Measurements from ENCODE around the gene SERPINE2. TPM values are rescaled to one million over a fixed set of nuclear protein-coding genes. Genes with fewer than 3 reads are reported as not detected.
A peak's percentile ranks its signal among the peaks of the same experiment; 100 is the strongest.

Gene SERPINE2
- total RNA-seq, 1 donor from 2014 or later = 5.6 TPM

DNA sequence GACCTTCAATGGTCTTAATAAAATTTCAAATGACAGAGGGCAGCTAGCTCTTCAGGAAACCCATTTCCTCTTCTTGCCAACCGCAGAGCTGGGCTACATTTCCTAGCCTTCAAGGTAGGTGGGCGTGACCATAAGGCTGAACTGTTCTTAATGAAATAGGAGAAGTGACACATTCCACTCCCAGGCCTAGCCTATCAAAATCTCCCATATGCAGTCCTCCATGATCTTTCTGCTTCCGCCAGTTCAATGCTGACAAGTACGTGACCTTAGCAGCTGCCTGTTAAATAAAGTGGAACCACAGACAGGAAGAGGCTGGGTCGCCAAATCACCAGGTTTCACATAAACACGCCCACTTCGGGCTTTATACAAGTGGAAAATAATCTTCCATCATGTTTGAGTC is 13.2 kb downstream of the SERPINE2 start:
- ATAC-seq (peak; percentile 68 to 89), DNase-seq (no peak)
- TF ChIP-seq CTCF (IDR thresholded peaks at IDR 0.05) = no peak
- Histone ChIP-seq H3K27ac (no peak overlapping the region), H3K4me3 (no peak overlapping the region), H3K4me1 (no peaks in the 10 kb centered on the region), H3K36me3 (no peaks in the 10 kb centered on the region), H3K27me3 (ENCODE audit: low read depth) (peaks cover 4% of the 10 kb centered on the region), H3K9me3 (no peaks in the 10 kb centered on the region)
- intact Hi-C loops (cut with DNase I) = no loop called here

- no peak for ATAC-seq
- no peaks in the 10 kb centered on the region for H3K36me3 ChIP-seq
- no peak overlapping the region for H3K4me3 ChIP-seq
- H3K4me1 ChIP-seq = no peaks in the 10 kb centered on the region
- no peak for DNase-seq
- no peaks in the 10 kb centered on the region for H3K9me3 ChIP-seq
- H3K27me3 ChIP-seq (ENCODE audit: low read depth) = no peaks in the 10 kb centered on the region
- TF ChIP-seq CTCF (IDR thresholded peaks at IDR 0.05) = no peak
- H3K27ac ChIP-seq = no peak overlapping the region
- intact Hi-C loops (cut with DNase I) = no loop called here
These were observed 14.8 kb downstream of the SERPINE2 start for GRCh38 chr2:224024270-224024669.

- ATAC-seq (no peak), DNase-seq (no peak)
- Histone ChIP-seq H3K27ac (no peak overlapping the region), H3K4me1 (no peaks in the 10 kb centered on the region), H3K4me3 (no peak overlapping the region), H3K9me3 (no peaks in the 10 kb centered on the region), H3K36me3 (no peaks in the 10 kb centered on the region), H3K27me3 (ENCODE audit: low read depth) (no peaks in the 10 kb centered on the region)
- intact Hi-C loops (cut with DNase I) = no loop called here
- TF ChIP-seq CTCF (IDR thresholded peaks at IDR 0.05) = no peak
These were observed 15.9 kb downstream of the SERPINE2 start for GRCh38 chr2:224023188-224023587.

DNA sequence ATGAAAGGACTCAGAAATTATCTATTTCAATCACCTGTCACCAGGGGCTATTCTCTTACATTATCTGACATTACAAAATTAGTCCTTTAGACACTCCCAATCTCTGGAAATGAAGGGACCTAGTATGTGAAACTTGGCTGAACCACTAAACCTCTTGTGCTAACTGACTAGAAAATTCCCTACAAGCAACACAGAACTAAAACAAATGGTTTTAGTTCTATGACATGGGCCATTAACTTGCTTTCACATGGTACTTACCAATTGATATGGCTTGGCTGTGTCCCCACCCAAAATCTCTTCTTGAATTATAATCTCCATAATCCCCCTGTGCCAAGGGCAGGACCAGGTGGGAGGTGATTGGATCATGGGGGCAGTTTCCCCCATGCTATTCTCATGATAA is 16.6 kb downstream of the SERPINE2 start:
- H3K27me3 ChIP-seq (ENCODE audit: low read depth) = no peaks in the 10 kb centered on the region
- H3K4me1 ChIP-seq = no peaks in the 10 kb centered on the region
- no peak for ATAC-seq
- no peaks in the 10 kb centered on the region for H3K9me3 ChIP-seq
- no peaks in the 10 kb centered on the region for H3K36me3 ChIP-seq
- no peak overlapping the region for H3K4me3 ChIP-seq
- intact Hi-C loops (cut with DNase I) = no loop called here
- TF ChIP-seq CTCF (IDR thresholded peaks at IDR 0.05) = no peak
- H3K27ac ChIP-seq = no peak overlapping the region
- DNase-seq = no peak

GRCh38 chr2:224020523-224020922 is 18.6 kb downstream of the SERPINE2 start:
- no peak for DNase-seq
- H3K4me3 ChIP-seq = no peak overlapping the region
- H3K9me3 ChIP-seq = no peaks in the 10 kb centered on the region
- TF ChIP-seq CTCF (IDR thresholded peaks at IDR 0.05) = no peak
- intact Hi-C loops (cut with DNase I) = no loop called here
- no peaks in the 10 kb centered on the region for H3K27me3 ChIP-seq (ENCODE audit: low read depth)
- no peak overlapping the region for H3K27ac ChIP-seq
- no peaks in the 10 kb centered on the region for H3K4me1 ChIP-seq
- no peaks in the 10 kb centered on the region for H3K36me3 ChIP-seq
- no peak for ATAC-seq

GRCh38 chr2:224017957-224018356 is 21.1 kb downstream of the SERPINE2 start:
- Histone ChIP-seq H3K36me3 (no peaks in the 10 kb centered on the region), H3K27me3 (ENCODE audit: low read depth) (no peaks in the 10 kb centered on the region), H3K4me3 (no peak overlapping the region), H3K4me1 (no peaks in the 10 kb centered on the region), H3K27ac (no peak overlapping the region), H3K9me3 (no peaks in the 10 kb centered on the region)
- DNase-seq (no peak), ATAC-seq (no peak)
- intact Hi-C loops (cut with DNase I) = no loop called here
- TF ChIP-seq CTCF (IDR thresholded peaks at IDR 0.05) = no peak
